Keratinocyte (primary cell): ENCODE results near the gene CTNND2.

Source experiments
- CTCF ChIP-seq, 3 experiments: IDR thresholded peaks in 1 of 3; conservative IDR thresholded peaks in 1 of 3; optimal IDR thresholded peaks in 1 of 3; 2 replicates in 2 of 3; 3 replicates in 1 of 3; pipeline versions ENCODE3 to v1.5.1; 2011; ENCODE audit warnings: low read length in 3 of 3, mild to moderate bottlenecking in 3 of 3, moderate library complexity in 2 of 3, control low read depth in 1 of 3, inconsistent platforms in 1 of 3; ENCODE audit not compliant: insufficient read depth in 2 of 3; ENCODE audit errors: extremely low read depth in 1 of 3
- EZH2 ChIP-seq: IDR thresholded peaks from one replicate; pipeline ENCODE4 v1.6.1; 2012; ENCODE audit warnings: inconsistent platforms, mild to moderate bottlenecking, low read length, moderate library complexity

DNA sequence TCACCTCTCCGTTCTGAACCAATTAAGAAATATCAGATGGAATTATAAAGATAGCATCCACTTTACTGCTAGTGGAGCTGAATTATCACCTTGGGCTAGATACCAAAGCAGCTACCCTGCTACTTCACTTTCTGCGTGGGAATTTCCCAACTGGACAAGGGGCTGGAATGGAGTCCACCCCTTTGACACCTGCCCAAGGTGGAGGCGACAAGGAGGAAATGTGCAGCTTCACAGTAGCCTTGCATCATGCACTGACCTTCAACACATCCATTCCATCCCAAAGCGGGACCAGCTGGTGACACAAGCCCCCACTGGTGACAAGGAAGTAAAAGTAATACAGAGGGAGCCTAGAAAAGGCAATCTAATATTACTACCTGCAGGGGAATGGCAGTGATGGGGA lies 30.7 kb downstream of the CTNND2 start:
- TF ChIP-seq CTCF (optimal IDR thresholded peaks at IDR 0.05 in 1 of 3, IDR thresholded peaks at IDR 0.05 in 1 of 3, conservative IDR thresholded peaks at IDR 0.05 in 1 of 3; ENCODE audit: extremely low read depth in 1 of 3, insufficient read depth in 2 of 3, low read length in 3 of 3) (no peak), EZH2 (no peak)
